GM18868 (cell line): ENCODE measurements around the gene NAPSA.
"Not testable (repeated sequence)": the region's sequence is repeated elsewhere in the genome, so short reads cannot be mapped to it uniquely, and the experiment has no call there.

Experiments used
- ATAC-seq: cut with Tn5 transposase; IDR thresholded peaks from one replicate; pipeline ENCODE4 v1.9.1; 2021; ENCODE audit warnings: mild to moderate bottlenecking, moderate library complexity; ENCODE audit not compliant: unreplicated experiment

NAPSA gene

DNA sequence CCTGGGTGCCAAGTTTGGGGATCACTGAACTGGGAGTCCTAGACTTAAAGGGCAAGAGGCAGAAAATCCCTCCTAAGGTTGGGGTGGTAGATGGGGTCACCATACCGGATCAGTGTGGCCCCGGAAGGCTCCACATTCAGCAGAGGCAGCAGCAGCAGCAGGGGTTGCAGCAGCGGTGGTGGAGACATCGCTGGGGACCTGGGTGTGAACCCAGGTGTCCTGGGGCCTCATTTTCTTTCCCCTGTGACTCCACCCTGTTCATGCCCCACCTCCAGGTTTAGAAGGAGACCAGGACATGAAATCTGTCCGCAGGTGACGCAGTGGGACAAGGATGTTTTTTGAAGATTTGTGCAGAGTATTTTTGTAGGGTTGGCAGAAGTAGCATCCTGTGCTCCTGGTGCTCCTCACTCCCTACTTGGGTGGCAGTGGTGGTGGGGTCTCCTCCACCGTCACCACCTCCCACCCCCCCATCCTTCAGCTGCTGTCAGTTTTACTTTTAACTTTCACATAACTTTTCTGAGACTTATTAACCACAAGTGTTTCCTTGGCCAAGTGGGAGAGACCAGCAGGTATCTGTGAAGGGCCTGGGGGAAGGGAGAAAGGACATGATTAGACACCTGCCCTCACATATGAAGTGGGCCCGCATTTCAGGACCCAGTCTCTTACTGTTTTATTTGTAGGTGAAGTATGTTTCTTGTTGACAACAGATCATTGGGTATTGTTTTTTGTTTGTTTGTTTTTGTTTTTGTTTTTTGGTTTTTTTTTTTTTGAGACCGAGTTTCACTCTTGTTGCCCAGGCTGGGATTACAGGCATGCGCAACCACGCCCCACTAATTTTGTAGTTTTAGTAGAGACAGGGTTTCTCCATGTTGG, at the start of gene NAPSA:
NAPSA (minus strand) TSS at position 206 of the 873 bp plus-strand sequence; CDS start at position 188, 18 bp downstream.
- no peak for ATAC-seq

DNA sequence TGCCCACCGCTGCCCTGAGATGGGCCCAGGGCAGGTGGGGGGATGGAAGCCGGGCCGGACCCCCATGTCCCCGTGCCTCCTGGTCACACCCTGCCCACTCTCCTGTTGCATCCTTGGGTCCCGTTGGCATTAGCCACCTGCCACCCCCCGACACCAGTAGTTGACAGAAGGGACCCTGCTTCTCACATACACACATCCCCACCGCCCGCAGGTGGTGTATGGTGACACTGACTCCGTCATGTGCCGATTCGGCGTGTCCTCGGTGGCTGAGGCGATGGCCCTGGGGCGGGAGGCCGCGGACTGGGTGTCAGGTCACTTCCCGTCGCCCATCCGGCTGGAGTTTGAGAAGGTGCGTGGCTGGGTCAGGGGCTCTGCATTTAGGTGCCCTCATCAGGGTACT, 48.1 kb upstream of the NAPSA start:
- no peak for ATAC-seq

GRCh38 chr19:50413096-50413495, 47.7 kb upstream of the NAPSA start:
- ATAC-seq = no peak

DNA sequence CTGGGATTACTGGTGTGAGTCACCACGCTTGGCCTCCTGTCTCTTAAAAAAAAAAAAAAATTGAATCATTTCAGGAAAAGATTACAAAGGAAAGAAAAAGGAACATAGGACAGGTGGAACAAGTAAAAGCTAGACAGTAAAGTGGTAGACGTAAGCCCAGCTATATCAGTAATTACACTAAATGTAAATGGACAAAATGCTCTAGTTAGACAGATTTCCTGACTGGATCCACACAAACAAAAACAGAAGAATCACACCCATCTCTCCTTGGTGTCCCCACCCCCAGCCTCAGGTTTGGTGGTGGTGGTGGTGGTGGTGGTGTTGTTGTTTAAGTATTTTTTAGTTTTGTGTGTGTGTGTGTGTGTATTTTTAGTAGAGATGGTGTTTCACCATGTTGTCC, 47.0 kb upstream of the NAPSA start:
- ATAC-seq = no peak

- no peak for ATAC-seq
Observed at GRCh38 chr19:50410109-50410508, 44.7 kb upstream of the NAPSA start.

- ATAC-seq = no peak
Observed at GRCh38 chr19:50409347-50409746, 43.9 kb upstream of the NAPSA start.

DNA sequence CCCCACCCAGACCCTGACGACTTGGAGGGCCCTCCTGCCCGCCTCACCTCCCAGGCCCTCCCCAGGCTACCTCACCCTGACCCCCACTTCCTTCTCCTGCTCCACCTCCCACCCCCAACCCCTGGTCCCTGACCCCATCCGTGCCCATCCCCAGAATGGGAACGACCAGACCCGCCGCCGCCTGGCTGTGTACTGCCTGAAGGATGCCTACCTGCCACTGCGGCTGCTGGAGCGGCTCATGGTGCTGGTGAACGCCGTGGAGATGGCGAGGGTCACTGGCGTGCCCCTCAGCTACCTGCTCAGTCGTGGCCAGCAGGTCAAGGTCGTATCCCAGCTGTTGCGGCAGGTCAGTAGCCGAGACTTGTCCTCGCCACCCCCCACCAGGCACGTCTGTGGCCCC, 41.4 kb upstream of the NAPSA start:
- ATAC-seq = no peak

- ATAC-seq = no peak
Observed at GRCh38 chr19:50406156-50406820, 40.8 kb upstream of the NAPSA start.

DNA sequence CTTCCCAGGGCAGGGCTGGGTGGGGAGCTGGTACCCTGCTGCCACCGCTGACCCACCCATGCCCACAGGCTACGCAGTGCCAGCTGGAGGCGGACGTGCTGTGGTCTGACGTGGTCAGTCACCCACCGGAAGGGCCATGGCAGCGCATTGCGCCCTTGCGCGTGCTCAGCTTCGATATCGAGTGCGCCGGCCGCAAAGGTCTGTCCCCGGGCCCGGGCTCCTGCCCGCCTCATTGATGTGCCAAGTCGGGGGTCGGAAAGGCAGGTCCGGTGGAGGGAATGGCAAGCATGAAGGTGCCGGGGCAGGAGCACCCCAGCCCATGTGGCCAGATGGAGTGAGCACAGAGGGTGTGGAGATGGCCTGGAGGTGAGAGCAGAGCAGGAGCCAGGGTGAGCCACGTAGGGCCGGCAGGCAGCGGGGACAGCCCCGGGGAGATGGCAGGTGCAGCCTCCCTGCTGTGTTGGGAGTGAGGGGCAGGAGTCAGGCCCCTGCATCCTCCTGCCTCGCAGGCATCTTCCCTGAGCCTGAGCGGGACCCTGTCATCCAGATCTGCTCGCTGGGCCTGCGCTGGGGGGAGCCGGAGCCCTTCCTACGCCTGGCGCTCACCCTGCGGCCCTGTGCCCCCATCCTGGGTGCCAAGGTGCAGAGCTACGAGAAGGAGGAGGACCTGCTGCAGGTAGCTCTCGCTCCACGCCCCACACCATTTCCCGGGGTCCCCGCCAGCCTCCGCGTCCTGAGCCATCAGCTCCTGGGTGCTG, 37.3 kb upstream of the NAPSA start:
- ATAC-seq = no peak

- no peak for ATAC-seq
Observed at GRCh38 chr19:50401605-50402450, 36.4 kb upstream of the NAPSA start.

DNA sequence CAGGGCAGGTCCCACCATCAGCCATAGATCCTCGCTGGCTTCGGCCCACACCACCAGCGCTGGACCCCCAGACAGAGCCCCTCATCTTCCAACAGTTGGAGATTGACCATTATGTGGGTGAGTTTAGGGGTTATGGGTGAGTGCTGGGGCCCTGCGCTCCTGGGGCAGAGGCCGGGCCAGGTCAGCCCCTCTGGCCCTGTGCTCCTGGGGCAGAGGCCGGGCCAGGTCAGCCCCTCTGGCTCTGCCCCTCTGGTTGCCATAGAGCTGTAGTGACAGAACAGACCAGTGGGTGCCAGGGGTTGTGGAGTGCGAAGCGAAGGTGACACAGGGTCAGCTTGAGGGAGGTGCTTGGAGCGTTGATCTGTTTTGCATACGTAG, 33.9 kb upstream of the NAPSA start:
- no peak for ATAC-seq

DNA sequence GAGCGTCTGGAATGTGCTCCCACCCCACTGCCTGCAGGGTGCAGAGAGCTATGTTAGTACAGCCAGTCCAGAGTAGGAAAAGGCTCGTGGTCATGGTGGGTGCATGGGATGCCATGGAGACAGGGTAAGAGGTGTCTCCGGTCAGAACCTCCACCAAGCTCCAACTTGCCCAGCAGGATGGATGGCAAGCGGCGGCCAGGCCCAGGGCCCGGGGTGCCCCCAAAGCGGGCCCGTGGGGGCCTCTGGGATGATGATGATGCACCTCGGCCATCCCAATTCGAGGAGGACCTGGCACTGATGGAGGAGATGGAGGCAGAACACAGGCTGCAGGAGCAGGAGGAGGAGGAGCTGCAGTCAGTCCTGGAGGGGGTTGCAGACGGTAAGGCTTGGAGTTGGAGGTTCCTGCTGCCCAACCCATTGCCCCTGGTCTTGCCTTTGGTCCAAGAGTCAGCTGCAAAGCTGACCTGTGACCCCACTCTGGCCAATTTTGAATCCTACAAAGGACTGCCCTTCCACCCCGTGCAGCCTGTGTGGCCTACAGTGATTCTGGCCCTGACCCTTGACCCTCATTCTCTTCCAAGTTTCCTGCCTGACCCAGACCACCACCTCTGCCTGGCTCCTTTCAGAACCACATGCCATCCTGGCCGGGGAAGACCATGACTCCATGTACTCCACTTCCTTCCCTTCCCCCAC, 33.4 kb upstream of the NAPSA start:
- no peak for ATAC-seq

DNA sequence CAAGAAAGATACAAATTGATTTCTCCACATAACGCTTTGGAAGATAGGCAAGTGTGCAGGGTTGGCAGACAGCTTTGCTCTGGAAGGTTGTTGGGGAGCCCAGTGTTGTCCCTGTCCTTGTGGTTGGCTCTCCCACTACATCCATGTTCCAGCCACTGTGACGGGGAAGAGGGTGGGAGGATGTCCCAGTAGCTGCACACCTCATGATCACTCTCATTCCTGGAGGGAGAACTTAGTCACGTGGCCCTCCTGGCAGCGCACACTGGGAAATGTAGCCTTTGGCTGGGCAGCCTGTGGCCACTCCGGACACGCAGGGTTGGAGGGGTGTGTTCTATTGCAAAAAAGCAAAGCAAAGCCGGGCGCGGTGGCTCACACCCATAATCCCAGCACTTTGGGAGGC, 28.6 kb upstream of the NAPSA start:
- ATAC-seq = no peak

- ATAC-seq = no peak
Observed at GRCh38 chr19:50393589-50393988, 28.1 kb upstream of the NAPSA start.

GRCh38 chr19:50392759-50393158, 27.3 kb upstream of the NAPSA start:
- no peak for ATAC-seq

DNA sequence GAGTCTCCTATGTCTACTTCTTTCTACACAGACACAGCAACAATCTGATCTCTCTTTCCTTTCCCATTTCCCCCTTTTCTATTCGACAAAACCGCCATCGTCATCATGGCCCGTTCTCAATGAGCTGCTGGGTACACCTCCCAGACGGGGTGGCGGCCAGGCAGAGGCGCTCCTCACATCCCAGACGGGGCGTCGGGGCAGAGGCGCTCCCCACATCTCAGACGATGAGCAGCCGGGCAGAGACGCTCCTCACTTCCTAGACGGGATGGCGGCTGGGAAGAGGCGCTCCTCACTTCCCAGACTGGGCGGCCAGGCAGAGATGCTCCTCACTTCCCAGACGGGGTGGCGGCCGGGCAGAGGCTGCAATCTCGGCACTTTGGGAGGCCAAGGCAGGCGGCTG, 25.5 kb upstream of the NAPSA start:
- ATAC-seq = not testable (repeated sequence)

DNA sequence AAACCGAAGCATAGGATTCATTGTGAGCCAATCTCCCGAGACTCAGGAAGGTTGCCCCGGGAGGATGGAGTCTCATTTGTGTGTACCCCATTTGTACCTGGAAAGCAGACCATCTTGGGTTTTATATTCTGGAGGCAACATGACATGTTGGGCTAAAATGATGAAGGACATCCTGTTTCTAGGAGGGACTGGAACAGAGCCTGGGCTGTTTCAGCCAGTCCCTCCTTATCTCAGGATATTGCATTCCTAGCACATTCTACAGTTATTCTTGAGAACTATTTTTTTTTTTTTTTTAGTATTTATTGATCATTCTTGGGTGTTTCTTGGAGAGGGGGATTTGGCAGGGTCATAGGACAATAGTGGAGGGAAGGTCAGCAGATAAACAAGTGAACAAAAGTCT, 24.9 kb upstream of the NAPSA start:
- not testable (repeated sequence) for ATAC-seq

DNA sequence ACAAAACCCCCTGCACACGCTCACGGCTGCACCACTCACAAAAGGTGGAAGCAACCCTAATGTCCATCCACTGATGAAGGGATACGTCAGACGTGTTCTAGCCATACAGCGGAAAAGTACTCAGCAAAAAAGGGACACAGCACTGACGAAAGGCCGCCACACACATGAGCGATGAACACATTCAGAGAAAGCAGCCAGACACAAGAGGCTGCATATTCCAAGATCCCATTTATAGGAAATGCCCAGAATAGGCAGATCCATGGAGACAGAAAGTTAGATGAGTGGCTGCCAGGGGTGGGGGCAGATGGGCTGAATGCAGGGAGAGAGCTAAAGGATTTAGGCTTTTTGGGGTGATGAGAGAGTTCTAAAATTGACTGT, 22.4 kb upstream of the NAPSA start:
- ATAC-seq = no peak

GRCh38 chr19:50387176-50387867, 21.9 kb upstream of the NAPSA start:
- no peak for ATAC-seq
